Activated CD4-positive, CD25-positive, alpha-beta regulatory T cell treated with anti-CD3 and anti-CD28 coated beads, Interleukin-2, amount 50 U/mL, for 16 hours (primary cell): ENCODE data around the gene H3-3A.
A peak's percentile ranks its signal among the peaks of the same experiment; 100 is the strongest.

Experiments used
- DNase-seq: peaks from one replicate; pipeline ENCODE4 v3.0.0-alpha.2; 2020; ENCODE audit warnings: low read depth, low spot score

Gene H3-3A

DNA sequence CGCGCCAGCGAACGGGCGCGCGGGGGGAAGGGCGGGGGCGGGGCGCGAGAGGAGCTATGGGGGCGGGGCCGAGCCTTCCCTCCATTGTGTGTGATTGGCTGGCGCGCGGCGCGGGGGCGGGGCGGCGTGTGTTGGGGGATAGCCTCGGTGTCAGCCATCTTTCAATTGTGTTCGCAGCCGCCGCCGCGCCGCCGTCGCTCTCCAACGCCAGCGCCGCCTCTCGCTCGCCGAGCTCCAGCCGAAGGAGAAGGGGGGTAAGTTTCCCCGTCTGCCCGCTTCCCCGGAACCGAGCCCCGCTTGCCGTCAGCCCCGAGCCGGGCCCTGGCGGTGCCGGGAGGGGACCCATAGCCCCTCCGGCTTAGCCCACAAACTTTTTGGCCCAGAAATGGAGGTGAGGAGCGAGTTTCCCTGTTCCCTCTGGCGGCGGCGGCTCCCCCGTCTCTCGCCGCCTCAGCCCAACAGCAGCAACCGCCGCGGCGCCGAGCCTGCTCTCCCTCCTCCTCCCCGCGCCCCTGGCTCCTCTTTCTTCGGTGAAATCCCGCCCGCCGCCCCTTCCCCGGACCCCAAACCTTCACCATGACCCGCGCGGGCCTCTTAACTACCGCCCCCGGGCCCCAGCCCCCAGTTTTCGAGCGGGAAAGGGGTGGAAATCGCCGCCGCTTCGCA, at the start of gene H3-3A:
Gene H3-3A (plus strand): TSS at position 159 of the 666 bp plus-strand sequence. CDS start 1,636 bp downstream, outside the sequence.
- peak; percentile 98 for DNase-seq

DNA sequence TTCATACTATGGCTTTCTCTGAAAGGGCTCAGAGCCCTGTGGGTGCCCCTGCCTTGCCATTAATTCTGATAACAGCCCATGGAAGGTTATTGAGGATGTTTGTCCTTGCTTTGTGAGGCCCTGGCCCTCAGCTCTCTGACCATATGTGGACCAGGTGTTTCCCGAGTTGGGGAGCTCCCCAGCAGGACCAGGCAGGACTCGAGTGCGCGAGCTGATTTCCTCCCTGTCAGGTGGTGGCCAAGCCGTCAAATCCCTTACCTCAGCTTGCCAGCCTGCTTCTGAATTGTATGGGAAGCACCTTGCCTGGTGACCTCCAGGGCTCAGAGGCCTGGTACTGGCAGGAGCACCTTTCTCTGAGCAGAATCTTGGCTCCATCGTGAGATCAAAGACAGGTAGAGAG, 45.4 kb upstream of the H3-3A start:
- DNase-seq = no peak

DNA sequence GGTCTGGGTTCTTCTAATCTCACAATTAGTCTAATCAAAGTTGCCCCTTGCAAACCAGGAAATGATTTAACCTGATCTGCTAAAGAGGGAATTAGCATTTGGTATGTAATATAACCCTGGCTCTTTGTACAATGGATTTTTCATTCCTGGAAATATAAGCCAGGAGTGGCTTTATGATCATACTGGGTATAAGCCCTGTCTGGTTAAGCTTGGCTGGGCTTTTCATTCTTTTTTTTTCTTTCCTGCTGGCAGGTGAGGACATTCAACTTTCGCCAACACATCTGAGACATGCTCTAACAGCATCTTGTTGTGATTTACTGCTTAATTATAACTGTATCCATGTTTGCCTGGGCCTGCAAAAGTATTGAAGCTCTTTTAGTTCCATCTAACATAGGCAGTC, 42.9 kb upstream of the H3-3A start:
- DNase-seq = no peak

DNA sequence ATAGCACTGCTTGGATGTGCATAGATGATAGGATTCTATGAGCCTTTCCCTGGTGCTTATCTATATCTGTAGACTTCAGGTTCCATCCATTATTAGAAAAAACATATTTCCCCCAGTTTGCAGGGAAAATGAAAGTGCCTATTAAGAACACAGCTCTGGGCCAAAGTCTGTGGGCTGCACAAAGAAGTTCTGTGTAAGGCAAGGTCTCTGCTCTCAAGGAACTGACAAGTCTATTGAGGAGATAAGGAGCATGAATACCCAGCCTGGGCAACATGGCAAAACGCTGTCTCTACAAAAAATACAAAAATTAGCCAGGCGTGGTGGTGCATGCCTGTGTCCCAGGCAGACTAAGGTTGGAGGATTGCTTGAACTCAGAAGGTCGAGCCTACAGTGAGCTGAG, 41.1 kb upstream of the H3-3A start:
- DNase-seq = no peak

DNA sequence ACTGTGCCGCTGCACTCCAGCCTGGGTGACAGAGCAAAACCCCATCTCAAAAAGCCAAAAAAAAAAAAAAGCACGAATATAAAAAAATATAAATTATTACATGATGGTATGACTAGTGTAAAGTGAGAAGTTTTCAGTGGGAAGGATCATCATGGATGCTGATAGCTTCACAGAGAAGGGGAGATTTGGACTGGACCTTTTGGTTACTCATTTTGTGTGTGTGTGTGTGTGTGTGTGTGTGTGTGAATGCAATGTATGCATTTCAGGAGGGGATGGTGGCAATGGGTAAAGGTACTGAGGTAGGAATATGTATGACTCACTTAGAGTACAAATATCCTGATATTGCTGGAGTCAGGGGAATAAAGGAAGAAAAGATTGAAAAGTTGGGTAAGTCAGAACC, 40.7 kb upstream of the H3-3A start:
- no peak for DNase-seq

DNA sequence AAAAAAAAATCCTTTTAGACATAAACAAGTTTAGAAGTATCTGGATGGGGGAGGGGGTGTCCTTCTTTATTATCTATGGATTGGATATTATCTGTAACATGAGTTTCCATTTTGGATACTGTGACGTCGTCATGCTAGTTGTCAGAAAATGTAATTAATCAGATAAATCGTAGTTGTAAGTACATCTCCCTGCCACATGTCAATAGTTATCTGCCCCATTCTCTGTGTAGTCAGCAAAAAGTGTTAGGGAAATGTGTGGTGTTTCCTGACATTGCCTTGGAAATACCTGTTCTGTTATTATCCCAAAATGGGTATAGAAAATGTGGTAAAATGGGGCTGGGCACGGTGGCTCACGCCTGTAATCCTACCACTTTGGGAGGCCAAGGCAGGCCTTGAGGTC, 38.8 kb upstream of the H3-3A start:
- no peak for DNase-seq

DNA sequence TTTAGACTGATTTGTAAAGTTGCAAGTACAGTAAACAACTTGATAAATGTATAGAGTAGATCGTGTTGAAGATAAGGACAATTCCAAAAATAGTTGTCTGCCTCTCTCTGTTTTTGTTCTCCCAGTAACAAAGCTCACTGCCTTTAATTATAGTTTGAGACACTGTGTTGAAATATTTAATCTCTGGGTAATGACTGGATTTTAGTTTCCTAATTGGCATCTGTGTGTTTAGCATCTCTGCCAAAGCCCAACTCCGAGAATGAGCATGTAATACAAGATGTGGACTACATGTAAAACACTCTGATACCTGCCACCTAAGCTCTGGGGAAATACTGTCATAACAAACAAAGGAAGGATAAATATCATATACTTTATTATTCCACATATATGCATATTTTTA, 35.7 kb upstream of the H3-3A start:
- no peak for DNase-seq

DNA sequence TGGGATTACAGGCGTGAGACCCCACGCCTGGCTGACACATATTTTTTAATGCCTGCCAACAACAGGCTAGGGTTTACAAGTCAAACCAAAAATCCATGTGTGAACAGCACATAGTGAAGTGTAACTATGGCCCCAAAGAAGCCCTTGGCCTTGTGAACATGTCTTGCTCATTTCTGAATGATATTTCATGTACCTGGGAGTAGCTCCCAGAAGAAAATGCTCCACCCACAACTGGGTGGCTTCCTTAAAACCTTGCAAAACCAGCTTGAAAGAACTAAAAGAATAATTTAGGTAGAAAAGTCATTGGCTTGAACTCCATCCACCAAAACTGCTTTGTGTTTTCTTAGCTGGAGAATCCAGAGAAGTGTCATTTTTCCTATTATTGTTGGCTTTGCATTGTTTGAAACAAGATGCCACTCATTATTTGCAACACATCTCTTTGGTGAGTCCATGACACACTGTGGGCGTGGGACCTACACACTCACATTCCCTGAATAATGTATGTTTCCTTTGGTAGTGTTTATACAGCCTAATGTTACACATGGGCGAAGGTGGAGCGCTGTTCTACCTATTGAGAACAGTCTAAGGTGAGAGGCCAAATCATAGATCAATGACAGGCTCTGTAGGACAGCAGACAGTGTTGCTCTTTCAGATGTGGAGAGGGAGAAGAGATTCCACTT, 34.8 kb upstream of the H3-3A start:
- DNase-seq = no peak

DNA sequence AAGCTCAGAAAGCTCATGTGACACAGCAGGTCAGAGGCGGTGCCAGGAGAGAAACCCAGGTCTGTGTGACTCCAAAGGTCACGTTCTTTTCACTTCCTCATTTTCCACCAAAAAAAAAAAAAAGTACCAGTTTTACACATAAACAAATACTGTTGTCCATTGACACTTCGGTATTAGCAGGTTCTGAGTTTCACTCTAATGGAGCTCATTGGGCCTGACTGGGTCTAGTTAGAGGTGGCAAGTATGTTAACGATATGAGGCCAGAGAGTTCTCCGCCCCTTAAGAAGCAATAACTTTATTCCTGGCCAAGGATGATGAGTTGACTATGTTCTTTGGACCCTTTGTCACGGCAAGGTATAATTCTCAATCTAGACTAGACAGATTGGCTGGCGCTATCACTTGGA, 33.4 kb upstream of the H3-3A start:
- no peak for DNase-seq

DNA sequence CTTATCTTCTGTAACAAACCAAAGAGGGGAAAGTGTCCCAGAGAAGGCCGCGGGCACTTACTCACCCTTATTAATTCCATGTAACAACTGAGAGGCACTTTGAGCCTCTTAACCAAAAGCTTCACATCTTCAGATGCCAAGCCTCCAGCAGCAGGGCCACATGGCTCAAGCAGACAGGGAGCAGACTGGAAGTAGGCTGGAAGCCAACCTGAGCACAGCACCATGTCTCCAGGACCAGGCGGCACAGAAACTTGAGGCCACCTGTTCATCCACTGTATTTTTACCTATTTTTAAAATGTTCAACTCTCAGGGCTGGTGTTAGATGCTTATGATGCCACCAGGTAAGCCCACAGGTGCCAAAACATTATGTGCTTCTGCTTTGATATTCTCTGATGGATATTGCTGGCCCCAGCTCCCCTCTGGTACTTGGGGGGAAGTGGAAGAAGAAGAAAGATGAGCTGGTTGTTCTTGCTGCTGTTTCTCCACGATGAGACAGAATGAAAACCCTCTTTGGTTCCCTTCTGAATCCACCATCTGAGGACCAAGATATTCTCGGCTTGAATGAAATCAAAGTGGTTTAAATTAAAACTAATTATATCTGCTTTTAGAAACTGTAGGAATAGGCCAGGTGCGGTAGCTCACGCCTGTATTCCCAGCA, 32.8 kb upstream of the H3-3A start:
- no peak for DNase-seq

DNA sequence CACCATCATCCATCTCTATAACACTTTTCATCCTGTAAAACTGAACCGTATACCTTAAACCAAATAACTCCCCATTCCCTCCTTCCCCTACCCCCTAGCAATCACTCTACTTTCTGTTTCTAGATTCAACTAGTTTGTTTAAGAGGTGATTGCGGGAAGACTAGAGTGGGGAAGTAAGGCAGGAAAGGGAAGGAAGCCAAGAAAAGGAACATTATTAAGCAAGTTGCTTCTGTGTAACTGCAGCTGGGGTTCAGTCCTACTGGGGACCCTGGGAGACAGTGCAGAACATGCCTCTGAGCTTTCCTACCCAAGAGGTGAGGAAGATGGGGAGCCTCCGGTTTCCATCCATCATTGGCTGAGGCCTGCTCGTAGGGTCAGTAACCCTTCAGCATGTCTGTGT, 28.9 kb upstream of the H3-3A start:
- no peak for DNase-seq

DNA sequence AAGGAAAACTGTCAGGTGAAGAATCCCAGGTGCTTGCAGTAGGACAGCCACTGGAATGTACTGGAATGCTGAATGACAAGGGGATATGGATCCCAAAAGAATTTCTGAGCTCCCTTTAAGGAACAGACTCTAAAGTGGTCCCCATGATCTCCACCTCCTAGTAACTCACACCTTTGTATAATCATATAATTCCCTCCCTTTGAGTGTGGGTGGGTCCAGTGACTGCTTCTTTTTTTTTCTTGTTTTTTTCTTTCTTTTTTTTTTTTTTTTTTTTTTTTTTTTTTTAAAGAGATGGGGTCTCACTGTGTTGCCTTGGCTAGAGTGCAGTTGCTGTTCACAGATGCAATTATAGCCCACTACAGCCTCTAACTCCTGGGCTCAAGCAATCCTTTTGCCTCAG, 28.5 kb upstream of the H3-3A start:
- no peak for DNase-seq

DNA sequence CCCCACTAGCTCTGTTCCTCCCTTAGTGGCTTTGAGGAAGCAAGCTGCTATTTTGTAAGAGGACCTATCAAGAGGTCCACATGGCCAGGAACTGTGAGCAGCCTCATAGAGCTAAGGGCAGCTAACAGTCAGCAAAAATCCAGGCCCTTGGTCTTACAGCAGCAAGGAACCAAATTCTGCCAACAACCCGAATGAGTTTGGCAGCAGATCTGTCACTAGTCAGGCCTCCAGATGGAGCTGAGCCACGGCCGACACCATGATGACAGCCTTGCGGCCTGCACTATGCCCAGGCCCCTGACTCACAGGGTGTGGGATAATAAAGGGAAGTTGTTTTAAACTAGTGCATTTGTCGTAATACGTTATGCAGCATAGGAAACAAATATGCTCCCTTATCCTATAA, 28.0 kb upstream of the H3-3A start:
- no peak for DNase-seq

DNA sequence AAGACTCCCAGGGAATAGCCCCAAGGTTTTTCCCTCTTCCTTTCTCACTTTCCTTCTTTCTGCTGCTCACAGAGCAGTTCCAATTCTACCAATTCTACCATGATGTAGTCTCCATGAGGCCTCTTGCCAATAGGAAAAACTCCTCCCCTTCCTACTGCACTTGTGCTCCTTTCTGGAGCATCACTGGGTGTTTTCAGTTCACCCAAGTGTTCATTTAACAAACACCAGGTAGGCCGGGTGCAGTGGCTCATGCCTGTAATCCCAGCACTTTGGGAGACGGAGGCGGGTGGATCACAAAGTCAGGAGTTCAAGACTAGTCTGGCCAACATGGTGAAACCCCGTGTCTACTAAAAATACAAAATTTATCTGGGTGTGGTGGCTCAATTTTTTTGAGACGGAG, 26.6 kb upstream of the H3-3A start:
- DNase-seq = no peak

DNA sequence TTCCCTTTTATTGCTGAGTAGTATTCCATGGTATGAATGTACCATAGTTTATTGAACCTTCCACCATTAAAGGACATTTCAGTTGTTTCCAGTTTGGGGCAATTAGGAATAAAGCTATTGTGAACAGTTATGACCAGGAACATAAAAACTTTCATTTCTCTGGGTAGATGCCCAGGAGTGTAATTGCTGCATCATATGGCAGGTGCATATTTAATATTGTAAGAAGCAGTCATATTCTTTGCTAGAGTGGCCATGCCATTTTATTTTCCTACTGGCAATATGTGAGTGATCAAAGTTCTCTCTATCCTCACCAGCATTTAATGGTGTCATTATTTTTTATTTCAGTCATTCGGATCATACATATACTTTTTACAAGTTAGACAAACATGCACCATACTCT, 23.9 kb upstream of the H3-3A start:
- no peak for DNase-seq

DNA sequence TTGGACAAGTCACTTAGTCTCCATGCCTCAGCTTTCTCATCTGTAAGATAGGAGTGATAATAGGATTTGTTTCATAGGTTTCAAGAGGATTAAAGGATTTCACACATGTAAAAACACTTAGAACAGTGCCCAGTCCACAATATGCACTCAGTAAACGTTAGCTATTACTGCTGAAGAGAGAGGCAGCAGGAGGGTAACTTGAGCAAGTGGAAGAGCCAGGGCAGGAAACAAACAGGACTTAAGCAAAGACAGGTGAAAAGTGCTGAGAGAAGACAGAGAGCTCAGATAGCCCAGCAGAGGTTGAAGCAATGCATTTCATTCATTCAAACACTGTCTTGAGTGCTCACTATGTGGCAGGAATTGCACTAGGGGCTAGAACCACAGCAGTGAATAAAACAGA, 21.1 kb upstream of the H3-3A start:
- no peak for DNase-seq

DNA sequence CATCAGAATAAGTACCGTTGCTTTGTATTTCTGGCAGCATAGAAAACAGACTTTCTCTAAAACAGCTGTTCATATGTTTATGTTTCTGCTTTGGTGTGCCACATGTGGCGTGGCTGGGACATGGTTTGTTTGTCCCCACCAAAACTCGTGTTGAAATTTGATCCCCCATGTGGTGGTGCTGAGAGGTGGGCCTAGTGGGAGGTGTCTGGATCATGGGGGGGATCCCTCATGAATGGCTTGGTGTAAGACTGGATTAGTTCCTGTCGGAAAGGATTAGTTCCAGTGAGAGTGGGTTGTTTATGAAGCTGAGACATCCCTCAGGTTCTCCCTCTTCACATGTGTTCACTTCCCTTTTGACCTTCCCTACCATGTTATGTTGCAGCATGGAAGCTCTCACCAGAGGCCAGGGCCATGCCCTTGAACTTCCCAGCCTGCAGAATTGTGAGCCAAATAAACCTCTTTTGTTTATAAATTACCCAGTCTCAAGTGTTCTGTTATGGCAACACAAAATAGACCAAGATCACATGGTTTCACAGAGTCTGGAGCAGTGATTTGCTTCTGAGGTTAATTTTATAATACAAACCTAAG, 17.9 kb upstream of the H3-3A start:
- no peak for DNase-seq

DNA sequence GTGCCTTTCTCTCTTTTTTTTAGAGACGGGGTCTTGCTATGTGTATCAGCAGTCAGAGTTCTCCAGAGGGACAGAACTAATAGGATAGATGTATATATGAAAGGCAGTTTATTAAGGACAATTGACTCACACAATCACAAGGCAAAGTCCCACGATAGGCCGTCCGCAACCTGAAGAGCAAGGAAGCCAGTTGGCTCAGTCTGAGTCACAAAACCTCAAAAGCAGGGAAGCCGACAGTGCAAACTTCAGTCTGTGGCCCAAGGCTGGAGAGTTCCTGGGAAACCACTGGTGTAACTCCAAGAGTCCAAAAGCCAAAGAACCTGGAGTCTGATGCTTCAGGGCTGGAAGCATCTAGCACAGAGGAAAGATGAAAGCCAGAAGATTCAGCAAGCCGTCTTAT, 16.3 kb upstream of the H3-3A start:
- no peak for DNase-seq

DNA sequence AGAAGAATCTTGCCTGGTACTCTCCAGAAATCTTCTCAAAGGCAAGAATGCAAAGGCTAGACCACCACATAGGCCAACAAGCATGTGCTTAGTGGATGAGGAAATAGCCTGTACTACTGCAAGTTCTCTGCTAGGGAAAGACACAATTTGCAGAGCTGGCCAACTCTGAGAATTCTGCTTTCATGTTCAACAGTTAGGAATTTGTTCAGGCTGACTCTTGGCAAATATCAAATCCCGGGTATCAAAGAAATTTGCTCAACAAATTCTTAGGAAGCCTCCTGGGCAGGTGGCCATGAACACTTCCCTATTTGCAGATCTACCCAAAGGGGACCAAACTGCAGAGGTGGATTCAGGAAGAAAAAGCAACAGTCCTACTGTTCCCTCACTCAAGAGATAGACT, 15.0 kb upstream of the H3-3A start:
- DNase-seq = no peak

DNA sequence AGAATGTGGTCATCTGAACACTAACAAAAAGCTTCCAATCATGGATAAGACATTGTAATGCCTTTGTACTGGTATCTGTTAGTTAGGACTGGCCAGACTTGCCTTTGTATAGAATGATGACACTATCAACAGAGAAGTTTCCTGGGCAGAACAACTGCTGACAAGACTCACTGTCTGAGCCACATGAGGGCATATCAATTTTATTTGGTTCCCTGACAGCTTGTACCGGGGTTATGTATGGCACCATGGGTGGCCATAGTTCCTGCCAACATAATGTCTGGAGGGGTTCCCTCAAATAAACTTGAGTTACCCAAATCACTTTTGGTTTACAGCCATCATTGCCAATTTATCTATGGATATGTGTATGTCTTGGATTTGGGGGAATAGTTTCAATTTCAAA, 13.6 kb upstream of the H3-3A start:
- no peak for DNase-seq

DNA sequence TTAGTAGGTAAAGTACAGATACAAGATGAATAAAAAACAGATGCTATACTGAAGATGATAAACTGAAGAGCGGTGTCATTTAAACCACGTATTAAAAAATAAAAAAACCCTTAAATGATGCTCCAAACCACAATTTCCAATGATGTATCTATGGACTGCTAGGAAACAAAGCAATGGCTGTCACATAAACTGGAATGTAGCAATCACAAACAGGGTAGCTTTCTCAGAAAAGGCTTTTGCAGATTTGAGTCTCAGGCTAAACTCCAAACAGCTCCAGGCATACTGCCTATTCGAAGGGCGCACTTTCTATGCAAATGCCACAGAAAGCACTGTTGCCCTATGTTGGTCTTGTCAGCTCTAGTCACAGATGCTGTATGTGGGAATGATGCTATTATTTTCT, 12.4 kb upstream of the H3-3A start:
- no peak for DNase-seq

DNA sequence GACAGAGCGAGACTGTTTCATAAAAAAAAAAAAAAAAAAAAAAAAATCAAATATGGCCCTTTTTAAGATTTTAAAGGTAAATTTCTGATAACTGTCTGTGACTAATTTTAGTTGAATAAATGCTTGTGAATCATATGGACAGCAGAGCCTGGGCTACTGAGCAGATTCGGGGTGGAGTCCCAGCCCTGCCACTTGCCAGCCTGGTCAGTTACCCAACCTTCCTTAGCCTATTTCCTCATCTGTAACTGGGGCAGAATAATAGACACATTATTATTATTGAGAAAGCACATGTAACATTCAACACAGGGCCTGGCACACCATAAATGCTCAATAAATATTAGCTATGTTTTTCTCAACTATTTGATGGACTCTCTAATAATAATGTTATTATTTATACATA, 11.2 kb upstream of the H3-3A start:
- no peak for DNase-seq

DNA sequence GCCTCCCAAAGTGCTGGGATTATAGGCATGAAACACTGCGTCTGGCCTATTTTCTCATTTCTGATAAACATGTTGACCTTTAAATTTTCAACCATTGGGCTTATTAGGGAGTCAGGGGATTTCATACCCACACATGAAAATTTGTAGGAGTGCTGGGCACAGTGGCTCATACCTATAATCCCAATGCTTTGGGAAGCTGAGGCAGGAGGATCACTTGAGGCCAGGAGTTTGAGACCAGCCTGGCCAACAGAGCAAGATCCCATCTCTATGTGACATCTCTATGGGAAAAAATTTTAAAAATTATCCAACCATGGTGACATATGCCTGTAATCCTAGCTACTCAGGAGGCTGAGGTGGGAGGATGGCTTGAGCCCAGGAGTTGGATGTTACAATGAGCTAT, 10.5 kb upstream of the H3-3A start:
- DNase-seq = no peak
